ENCODE data around the gene SLC9A2.

GRCh38 chr2:102622646-102623045 lies 3.3 kb downstream of the SLC9A2 start:
- no peak for TF ChIP-seq UBTF (CRISPR knock-in tag; IDR thresholded peaks at IDR 0.05)
- no peak for TF ChIP-seq JUNB (CRISPR knock-in tag; IDR thresholded peaks at IDR 0.05; ENCODE audit: borderline replicate concordance)
- TF ChIP-seq ZBTB14 (CRISPR knock-in tag; IDR thresholded peaks at IDR 0.05) = no peak
- no peak for TF ChIP-seq ZNF24 (IDR thresholded peaks at IDR 0.05)
- no peak for TF ChIP-seq GABPA (IDR thresholded peaks at IDR 0.05; ENCODE audit: low read depth, low read length)
- no peak for TF ChIP-seq GABPA (CRISPR knock-in tag; IDR thresholded peaks at IDR 0.05; ENCODE audit: low read depth)
- TF ChIP-seq ZNF234 (CRISPR knock-in tag; conservative IDR thresholded peaks at IDR 0.05) = no peak

Measured in HepG2 (cell line).